ENCODE measurements around the gene ACSL6.
"Not testable (repeated sequence)": the region's sequence is repeated elsewhere in the genome, so short reads cannot be mapped to it uniquely, and the experiment has no call there.

The ACSL6 gene

GRCh38 chr5:131926168-131926567 lies 85.3 kb downstream of the ACSL6 start:
- no peak for DNase-seq

GRCh38 chr5:131916481-131916880 lies 95.0 kb downstream of the ACSL6 start:
- DNase-seq = no peak

GRCh38 chr5:131914472-131914871 lies 97.0 kb downstream of the ACSL6 start:
- DNase-seq = no peak

- no peak for DNase-seq
Observed at GRCh38 chr5:131913603-131914002, 97.9 kb downstream of the ACSL6 start.

- no peak for DNase-seq
Observed at GRCh38 chr5:131906668-131907067, 104.8 kb downstream of the ACSL6 start.

GRCh38 chr5:131902266-131902665 lies 109.2 kb downstream of the ACSL6 start:
- not testable (repeated sequence) for DNase-seq
